Stimulated activated CD8-positive, alpha-beta memory T cell treated with anti-CD3 and anti-CD28 coated beads, Interleukin-12 subunit alpha, Interleukin-12 subunit beta, amount 100 ng/mL, for 24 hours (primary cell): ENCODE measurements around the gene OR10H3.
"Not testable (repeated sequence)": the region's sequence is repeated elsewhere in the genome, so short reads cannot be mapped to it uniquely, and the experiment has no call there.

Experiments used
- DNase-seq: peaks from one replicate; pipeline ENCODE4 v3.0.0-alpha.2; 2020; ENCODE audit errors: extremely low read depth

The OR10H3 gene

GRCh38 chr19:15776991-15777970 is 39.5 kb downstream of the OR10H3 start:
- DNase-seq, result no peak

- DNase-seq, result no peak
These were observed 42.1 kb downstream of the OR10H3 start for GRCh38 chr19:15779756-15780476.

GRCh38 chr19:15780610-15781418 is 43.0 kb downstream of the OR10H3 start:
- no peak for DNase-seq

GRCh38 chr19:15781661-15782060 is 43.9 kb downstream of the OR10H3 start:
- DNase-seq, result no peak

- no peak for DNase-seq
These were observed 44.4 kb downstream of the OR10H3 start for GRCh38 chr19:15782211-15782610.

GRCh38 chr19:15782896-15783295 is 45.1 kb downstream of the OR10H3 start:
- DNase-seq, result not testable (repeated sequence)

GRCh38 chr19:15787611-15788155 is 49.9 kb downstream of the OR10H3 start, which contains the start of gene OR10H5:
Gene OR10H5 (plus strand): TSS chr19:15787661. CDS start chr19:15794049, 6,388 bp downstream.
- no peak for DNase-seq

- DNase-seq, result no peak
These were observed 50.9 kb downstream of the OR10H3 start for GRCh38 chr19:15788594-15789270.

- DNase-seq, result no peak
These were observed 52.3 kb downstream of the OR10H3 start for GRCh38 chr19:15790096-15790495.
